Activated T-helper 2 cell treated with anti-CD3 and anti-CD28 coated beads, Interferon-gamma antibody, Interleukin-2, Interleukin-4, amounts not matched to agents 10 μg/mL and 5 μg/mL and 100 μg/mL, durations not matched to agents 14 hours and 24 hours and 36 hours (primary cell): ENCODE results near the gene TBC1D2B. TPM values are rescaled to one million over a fixed set of nuclear protein-coding genes. Genes with fewer than 3 reads are reported as not detected.
"Not testable (repeated sequence)": the region's sequence is repeated elsewhere in the genome, so short reads cannot be mapped to it uniquely, and the experiment has no call there.

ENCODE experiments used
- DNase-seq: peaks from one replicate; pipeline ENCODE4 v3.0.0; 2021; ENCODE audit warnings: low spot score
- H3K27ac Mint-ChIP-seq: one replicate; pipeline ENCODE4 v1.8.0; 2021; ENCODE audit warnings: mixed read lengths
- H3K27me3 Mint-ChIP-seq: one replicate; pipeline ENCODE4 v1.8.0; 2021; ENCODE audit warnings: low read depth, mixed read lengths
- H3K36me3 Mint-ChIP-seq: one replicate; pipeline ENCODE4 v1.8.0; 2021; ENCODE audit warnings: low read depth, mixed read lengths
- H3K4me1 Mint-ChIP-seq: one replicate; pipeline ENCODE4 v1.8.0; 2021; ENCODE audit warnings: low read depth, mixed read lengths
- H3K4me3 Mint-ChIP-seq: one replicate; pipeline ENCODE4 v1.8.0; 2021; ENCODE audit warnings: low read depth, mild to moderate bottlenecking, moderate library complexity, mixed read lengths
- H3K9me3 Mint-ChIP-seq: one replicate; pipeline ENCODE4 v1.8.0; 2021; ENCODE audit warnings: mixed read lengths
- intact Hi-C: fragments of 100-400 bp; cut with micrococcal nuclease; formaldehyde crosslinking; loops from one replicate; pipeline ENCODE4 v1.15.1; 2023
- total RNA-seq: library from RNA; stranded (reverse); gene quantifications from 2 replicates; pipeline ENCODE4 v1.2.3, GENCODE V29; 2022

TBC1D2B gene
- total RNA-seq, 1 donor from 2014 or later = 55.0 TPM

GRCh38 chr15:77987765-77988136 is 89.8 kb downstream of the TBC1D2B start:
- H3K4me1 Mint-ChIP-seq, H3K27ac Mint-ChIP-seq, DNase-seq, H3K9me3 Mint-ChIP-seq, H3K36me3 Mint-ChIP-seq, intact Hi-C loops, H3K4me3 Mint-ChIP-seq, H3K27me3 Mint-ChIP-seq: not testable (repeated sequence)

- intact Hi-C loops = no loop called here
- H3K4me1 Mint-ChIP-seq = peaks cover 9% of the 10 kb centered on the region
- no peak overlapping the region for H3K27ac Mint-ChIP-seq
- H3K36me3 Mint-ChIP-seq = no peaks in the 10 kb centered on the region
- no peak overlapping the region for H3K4me3 Mint-ChIP-seq
- no peaks in the 10 kb centered on the region for H3K9me3 Mint-ChIP-seq
- H3K27me3 Mint-ChIP-seq = peaks cover 5% of the 10 kb centered on the region
- no peak for DNase-seq
Measured at GRCh38 chr15:77986891-77987764, 90.4 kb downstream of the TBC1D2B start.

- DNase-seq = no peak
- intact Hi-C loops = no loop called here
- Mint-ChIP-seq H3K27me3 (peaks cover 6% of the 10 kb centered on the region), H3K4me1 (peaks cover 8% of the 10 kb centered on the region), H3K36me3 (no peaks in the 10 kb centered on the region), H3K9me3 (no peaks in the 10 kb centered on the region), H3K4me3 (no peak overlapping the region), H3K27ac (no peak overlapping the region)
Measured at GRCh38 chr15:77985931-77986480, 91.5 kb downstream of the TBC1D2B start.

DNA sequence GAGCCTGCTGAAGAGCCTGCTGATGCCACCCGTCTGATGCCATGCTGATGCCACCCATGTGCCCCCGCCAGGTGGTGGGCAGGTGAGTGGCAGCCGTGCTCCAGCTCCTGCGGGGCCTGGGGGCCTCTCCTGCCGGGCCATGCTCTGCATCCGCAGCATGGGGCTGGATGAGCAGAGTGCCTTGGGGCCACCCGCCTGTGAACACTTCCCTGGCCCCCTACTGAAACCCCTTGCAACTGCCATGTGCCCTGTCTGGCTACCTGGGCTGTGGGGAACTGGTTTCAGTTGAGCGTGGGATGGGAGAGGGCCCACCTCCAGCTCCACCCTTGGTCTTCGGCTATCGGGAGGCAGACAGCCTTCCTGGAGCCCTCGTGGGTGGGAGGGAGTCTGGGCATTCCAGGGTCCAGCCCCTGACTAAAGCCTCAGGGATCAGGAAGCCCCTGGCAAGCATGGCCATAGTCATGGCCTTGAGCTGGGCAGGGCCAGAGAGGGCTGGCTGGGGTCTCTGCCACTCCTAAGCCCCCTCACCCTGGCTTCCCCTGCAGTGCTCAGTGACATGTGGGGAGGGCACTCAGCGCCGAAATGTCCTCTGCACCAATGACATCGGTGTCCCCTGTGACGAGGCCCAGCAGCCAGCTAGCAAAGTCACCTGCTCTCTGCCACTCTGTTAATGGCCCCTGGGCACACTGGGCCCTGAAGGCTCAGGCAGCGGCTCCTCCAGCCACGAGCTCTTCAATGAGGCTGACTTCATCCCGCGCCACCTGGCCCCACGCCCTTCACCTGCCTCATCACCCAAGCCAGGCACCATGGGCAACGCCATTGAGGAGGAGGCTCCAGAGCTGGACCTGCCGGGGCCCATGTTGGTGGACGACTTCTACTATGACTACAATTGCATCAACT is 92.2 kb downstream of the TBC1D2B start:
- peaks cover 7% of the 10 kb centered on the region for H3K27me3 Mint-ChIP-seq
- intact Hi-C loops = no loop called here
- no peaks in the 10 kb centered on the region for H3K9me3 Mint-ChIP-seq
- H3K4me1 Mint-ChIP-seq = peaks cover 2% of the 10 kb centered on the region
- no peak overlapping the region for H3K27ac Mint-ChIP-seq
- no peak overlapping the region for H3K4me3 Mint-ChIP-seq
- no peaks in the 10 kb centered on the region for H3K36me3 Mint-ChIP-seq
- DNase-seq = no peak

DNA sequence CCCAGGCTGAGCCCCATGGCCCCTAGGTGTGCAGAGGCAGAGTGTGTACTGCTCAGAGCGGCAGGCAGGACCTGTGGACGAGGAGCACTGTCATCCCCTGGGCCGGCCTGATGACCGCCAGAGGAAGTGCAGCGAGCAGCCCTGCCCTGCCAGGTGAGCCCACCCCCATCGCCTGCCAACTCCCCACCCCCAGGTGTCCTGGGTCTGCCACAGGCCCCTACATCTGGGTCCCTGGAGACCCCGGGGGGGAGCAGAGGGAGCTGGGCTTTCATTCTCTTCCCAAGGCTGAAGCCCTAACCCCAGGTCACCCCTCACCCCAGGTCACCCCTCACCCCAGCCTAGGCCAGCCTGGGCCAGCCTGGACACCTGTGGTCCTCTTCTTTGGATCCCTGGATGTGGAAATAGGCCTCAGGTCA is 93.1 kb downstream of the TBC1D2B start:
- H3K36me3 Mint-ChIP-seq = no peaks in the 10 kb centered on the region
- peaks cover 7% of the 10 kb centered on the region for H3K27me3 Mint-ChIP-seq
- H3K27ac Mint-ChIP-seq = no peak overlapping the region
- peaks cover 2% of the 10 kb centered on the region for H3K4me1 Mint-ChIP-seq
- H3K4me3 Mint-ChIP-seq = no peak overlapping the region
- H3K9me3 Mint-ChIP-seq = no peaks in the 10 kb centered on the region
- DNase-seq = no peak
- intact Hi-C loops = no loop called here

- H3K9me3 Mint-ChIP-seq = no peaks in the 10 kb centered on the region
- peaks cover 7% of the 10 kb centered on the region for H3K27me3 Mint-ChIP-seq
- intact Hi-C loops = no loop called here
- no peak overlapping the region for H3K4me3 Mint-ChIP-seq
- H3K27ac Mint-ChIP-seq = no peak overlapping the region
- peaks cover 2% of the 10 kb centered on the region for H3K4me1 Mint-ChIP-seq
- no peak for DNase-seq
- H3K36me3 Mint-ChIP-seq = no peaks in the 10 kb centered on the region
Measured at GRCh38 chr15:77983708-77984445, 93.6 kb downstream of the TBC1D2B start.

GRCh38 chr15:77983091-77983707 is 94.3 kb downstream of the TBC1D2B start:
- Mint-ChIP-seq H3K9me3 (no peaks in the 10 kb centered on the region), H3K36me3 (no peaks in the 10 kb centered on the region), H3K27ac (no peak overlapping the region), H3K4me1 (peaks cover 2% of the 10 kb centered on the region), H3K4me3 (no peak overlapping the region), H3K27me3 (peaks cover 7% of the 10 kb centered on the region)
- no peak for DNase-seq
- intact Hi-C loops = no loop called here

DNA sequence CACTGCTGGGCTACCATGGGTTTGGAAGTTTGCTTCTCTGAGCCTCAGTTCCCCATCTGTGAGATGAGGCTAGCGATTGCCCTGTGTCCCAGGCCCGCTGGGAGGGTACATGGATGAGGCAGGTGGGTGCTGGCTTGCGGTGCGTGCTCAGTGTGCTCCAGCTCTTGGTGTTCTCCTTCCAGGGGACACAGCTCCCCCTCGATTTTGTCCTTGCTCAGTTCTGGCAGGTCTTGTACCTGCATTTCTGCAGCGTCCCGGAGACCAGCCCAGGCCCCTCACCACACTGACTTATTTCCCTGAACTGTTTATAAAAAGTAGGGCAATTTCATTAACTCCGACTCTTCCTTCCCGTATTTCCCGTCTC is 95.4 kb downstream of the TBC1D2B start:
- H3K36me3 Mint-ChIP-seq = no peaks in the 10 kb centered on the region
- DNase-seq = no peak
- H3K4me3 Mint-ChIP-seq = no peak overlapping the region
- no peaks in the 10 kb centered on the region for H3K9me3 Mint-ChIP-seq
- intact Hi-C loops = no loop called here
- H3K27ac Mint-ChIP-seq = no peak overlapping the region
- peaks cover 2% of the 10 kb centered on the region for H3K4me1 Mint-ChIP-seq
- peaks cover 7% of the 10 kb centered on the region for H3K27me3 Mint-ChIP-seq

DNA sequence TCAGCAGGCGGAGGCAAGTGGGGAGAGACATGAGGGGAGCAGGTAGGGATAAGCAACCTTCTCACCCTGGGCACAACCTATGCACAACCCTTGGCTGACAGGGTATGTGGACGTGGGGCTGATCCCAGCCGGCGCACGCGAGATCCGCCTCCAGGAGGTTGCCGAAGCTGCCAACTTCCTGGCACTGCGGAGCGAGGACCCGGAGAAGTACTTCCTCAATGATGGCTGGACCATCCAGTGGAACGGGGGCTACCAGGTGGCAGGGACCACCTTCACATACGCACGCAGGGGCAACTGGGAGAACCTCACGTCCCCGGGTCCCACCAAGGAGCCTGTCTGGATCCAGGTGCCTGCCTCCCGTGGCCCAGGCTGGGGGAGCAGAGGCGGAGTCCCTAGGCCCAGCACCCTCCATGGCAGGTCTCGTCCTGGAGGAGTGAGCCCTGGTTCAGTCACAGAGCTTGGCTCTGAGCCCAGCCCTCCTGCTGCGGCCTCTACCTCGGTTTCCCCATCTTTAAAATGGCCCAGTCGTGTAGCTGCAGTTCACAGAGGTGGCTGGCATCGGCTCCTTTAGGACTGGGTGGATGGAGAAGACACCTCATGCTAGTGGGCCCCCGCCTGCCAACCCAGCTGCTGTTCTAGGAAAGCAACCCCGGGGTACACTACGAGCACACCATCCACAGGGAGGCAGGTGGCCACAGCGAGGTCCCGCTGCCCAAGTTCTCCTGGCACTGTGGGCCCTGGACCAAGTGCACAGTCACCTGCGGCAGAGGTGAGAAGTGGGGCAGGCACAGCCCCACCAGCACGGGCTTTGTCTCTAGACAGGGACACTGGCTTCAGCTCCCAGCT is 96.0 kb downstream of the TBC1D2B start:
- Mint-ChIP-seq H3K27me3 (peaks cover 7% of the 10 kb centered on the region), H3K27ac (no peak overlapping the region), H3K36me3 (no peaks in the 10 kb centered on the region), H3K9me3 (no peaks in the 10 kb centered on the region), H3K4me1 (peaks cover 2% of the 10 kb centered on the region), H3K4me3 (no peak overlapping the region)
- DNase-seq = no peak
- intact Hi-C loops = no loop called here

DNA sequence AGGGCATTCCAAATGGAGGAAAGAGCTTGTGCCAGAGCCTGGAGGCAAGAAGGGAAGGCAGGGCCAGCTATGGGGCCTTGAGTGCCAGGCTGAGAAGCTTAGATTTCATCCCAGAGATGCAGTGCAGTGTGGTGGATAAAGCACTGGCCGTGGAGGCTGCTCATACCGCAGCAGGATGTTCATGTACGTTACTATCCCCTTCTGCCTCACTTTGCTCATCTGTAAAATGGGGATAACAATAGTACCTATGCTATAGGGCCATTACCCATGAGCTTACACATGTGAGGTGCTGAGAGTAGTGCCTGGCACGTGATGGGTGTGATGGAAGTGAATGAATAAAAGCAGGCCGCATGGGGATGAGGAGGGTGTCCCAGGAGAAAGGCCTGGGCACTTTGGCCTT is 96.8 kb downstream of the TBC1D2B start:
- H3K4me1 Mint-ChIP-seq, H3K9me3 Mint-ChIP-seq, H3K36me3 Mint-ChIP-seq, intact Hi-C loops, H3K27me3 Mint-ChIP-seq, H3K4me3 Mint-ChIP-seq, H3K27ac Mint-ChIP-seq, DNase-seq: not testable (repeated sequence)

DNA sequence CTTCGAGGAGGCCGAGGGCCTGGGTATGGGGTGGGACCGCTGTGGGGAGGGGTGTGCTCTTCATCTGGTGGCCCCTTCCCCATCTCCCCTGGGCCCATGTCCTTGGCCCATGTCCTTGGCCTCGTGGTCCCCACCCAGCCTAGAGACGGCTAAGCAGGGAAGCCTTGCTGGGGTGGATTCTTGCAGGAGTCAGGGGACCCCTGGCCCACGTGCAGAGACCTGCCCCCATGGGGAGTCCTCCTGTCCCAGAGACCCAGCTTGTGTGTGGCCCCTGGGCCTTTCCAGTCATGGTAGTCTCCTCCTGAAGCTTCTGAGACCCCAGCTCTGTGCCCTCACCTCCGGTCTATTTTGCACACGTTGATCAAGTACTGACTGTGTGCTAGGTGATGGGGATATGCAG is 97.4 kb downstream of the TBC1D2B start:
- intact Hi-C loops = no loop called here
- peaks cover 7% of the 10 kb centered on the region for H3K27me3 Mint-ChIP-seq
- H3K4me3 Mint-ChIP-seq = no peak overlapping the region
- H3K4me1 Mint-ChIP-seq = peaks cover 2% of the 10 kb centered on the region
- no peaks in the 10 kb centered on the region for H3K9me3 Mint-ChIP-seq
- no peak for DNase-seq
- H3K36me3 Mint-ChIP-seq = no peaks in the 10 kb centered on the region
- no peak overlapping the region for H3K27ac Mint-ChIP-seq
